Suppressor macrophage (primary cell): ENCODE measurements around the gene RPGR.

Experiments used
- DNase-seq, 4 experiments: peaks; one replicate each; pipeline ENCODE4 v3.0.0-alpha.2; 2020 to 2022
- total RNA-seq, 17 experiments: gene quantifications; one replicate each; lab custom pipeline; 2026; ENCODE audit warnings: mixed read lengths in 6 of 17, inconsistent platforms in 3 of 17; lab: John Stamatoyannopoulos, UW

The RPGR gene, protein sequence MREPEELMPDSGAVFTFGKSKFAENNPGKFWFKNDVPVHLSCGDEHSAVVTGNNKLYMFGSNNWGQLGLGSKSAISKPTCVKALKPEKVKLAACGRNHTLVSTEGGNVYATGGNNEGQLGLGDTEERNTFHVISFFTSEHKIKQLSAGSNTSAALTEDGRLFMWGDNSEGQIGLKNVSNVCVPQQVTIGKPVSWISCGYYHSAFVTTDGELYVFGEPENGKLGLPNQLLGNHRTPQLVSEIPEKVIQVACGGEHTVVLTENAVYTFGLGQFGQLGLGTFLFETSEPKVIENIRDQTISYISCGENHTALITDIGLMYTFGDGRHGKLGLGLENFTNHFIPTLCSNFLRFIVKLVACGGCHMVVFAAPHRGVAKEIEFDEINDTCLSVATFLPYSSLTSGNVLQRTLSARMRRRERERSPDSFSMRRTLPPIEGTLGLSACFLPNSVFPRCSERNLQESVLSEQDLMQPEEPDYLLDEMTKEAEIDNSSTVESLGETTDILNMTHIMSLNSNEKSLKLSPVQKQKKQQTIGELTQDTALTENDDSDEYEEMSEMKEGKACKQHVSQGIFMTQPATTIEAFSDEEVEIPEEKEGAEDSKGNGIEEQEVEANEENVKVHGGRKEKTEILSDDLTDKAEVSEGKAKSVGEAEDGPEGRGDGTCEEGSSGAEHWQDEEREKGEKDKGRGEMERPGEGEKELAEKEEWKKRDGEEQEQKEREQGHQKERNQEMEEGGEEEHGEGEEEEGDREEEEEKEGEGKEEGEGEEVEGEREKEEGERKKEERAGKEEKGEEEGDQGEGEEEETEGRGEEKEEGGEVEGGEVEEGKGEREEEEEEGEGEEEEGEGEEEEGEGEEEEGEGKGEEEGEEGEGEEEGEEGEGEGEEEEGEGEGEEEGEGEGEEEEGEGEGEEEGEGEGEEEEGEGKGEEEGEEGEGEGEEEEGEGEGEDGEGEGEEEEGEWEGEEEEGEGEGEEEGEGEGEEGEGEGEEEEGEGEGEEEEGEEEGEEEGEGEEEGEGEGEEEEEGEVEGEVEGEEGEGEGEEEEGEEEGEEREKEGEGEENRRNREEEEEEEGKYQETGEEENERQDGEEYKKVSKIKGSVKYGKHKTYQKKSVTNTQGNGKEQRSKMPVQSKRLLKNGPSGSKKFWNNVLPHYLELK
- total RNA-seq = 3.3 to 12.4 (median 9.2) reads per million in 17 experiments

DNA sequence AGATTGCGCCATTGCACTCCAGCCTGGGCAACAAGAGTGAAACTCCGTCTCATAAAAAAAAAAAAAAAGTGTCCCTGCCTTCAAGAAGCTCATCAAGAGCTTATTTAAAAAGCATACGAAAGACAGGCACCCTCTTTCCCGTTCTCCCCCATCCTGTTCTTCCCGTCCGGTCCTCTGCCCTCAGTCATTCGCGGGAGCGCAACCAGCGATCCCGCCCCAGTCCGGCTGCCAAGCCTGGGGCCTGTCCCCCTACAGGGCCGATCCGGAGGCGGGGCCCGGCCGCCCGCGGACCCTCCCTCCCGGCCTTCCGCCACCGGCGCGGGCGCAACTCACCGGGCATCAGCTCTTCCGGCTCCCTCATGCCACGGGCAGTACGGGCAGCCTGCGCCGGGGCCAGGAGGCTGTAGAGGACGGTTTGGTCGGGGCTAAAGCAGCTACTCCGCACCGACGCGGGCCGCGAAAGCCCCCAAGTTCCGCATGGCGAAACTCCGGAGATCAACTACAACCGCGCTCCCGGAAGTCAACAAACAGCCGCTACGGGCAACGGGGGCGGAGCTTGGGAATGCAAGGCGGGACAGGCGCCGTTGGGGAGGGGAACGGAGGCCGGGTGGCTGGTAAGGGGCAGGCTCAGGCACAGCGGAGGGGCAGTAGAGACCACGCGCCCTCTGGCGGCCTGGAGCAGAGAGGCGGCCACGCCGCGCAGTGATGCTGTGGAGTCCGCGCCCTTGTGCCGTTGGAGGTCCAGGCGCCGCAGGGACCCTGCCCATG lies at the start of gene RPGR:
Gene RPGR (minus strand): TSS at position 503 of the 768 bp plus-strand sequence. CDS start 142 bp downstream, at position 361.
- DNase-seq = peak; percentile 92 to 95 (median 95)

DNA sequence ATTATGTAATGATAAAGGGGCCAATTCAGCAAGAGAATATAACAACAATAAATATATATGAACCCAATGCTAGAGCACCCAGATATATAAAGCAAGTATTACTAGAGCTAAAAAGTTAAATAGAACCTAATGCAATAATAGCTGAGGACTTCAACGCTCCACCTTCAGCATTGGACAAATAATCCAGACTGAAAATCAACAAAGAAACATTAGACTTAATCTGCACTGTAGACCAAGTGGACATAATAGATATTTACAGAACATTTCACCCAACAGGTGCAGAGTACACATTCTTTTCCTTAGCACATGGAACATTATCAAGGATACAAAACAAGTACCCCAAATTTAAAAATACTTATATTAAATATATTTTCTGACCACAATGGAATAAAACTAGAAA lies 49.4 kb upstream of the RPGR start:
- no peak for DNase-seq

DNA sequence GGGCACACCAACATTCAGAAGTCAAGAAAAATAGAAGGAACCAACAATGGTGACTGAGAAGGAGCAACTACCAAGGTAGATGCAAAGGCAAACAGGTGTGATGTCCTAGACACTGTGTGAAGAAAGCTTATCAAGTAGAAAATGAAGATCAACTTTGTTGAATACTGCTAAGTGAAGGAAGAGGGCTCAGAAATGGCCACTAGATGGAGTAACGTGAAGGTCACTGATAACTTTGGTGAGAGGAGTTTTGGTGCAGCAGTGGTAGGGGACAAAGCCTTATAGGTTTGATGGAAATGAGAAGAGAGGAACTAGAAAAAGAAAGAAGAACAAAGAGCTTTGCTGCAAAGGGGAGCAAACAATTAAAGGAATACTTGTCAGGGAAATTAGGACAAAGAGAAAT lies 48.6 kb upstream of the RPGR start:
- DNase-seq = peak in 3 of 4 experiments; percentile 25 to 52 (median 34)

DNA sequence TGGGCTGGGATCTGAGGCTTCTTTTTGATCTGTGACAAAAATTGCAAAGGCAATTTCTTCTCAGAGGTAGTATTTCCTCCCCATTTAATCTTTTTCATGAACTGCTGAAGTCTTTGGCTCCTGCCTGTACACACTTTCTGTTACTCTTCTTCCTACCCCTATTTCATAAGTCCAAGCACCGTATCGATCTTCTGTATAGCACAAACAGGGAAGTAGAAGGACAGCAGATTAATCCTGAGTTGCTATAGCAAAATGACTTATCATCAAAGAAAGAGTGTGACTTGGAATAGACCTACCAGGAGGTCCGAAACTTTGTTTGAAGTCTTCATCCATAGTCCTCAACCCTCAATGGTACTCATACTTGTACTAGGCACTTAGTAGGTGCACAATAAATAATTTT lies 47.1 kb upstream of the RPGR start:
- no peak for DNase-seq

DNA sequence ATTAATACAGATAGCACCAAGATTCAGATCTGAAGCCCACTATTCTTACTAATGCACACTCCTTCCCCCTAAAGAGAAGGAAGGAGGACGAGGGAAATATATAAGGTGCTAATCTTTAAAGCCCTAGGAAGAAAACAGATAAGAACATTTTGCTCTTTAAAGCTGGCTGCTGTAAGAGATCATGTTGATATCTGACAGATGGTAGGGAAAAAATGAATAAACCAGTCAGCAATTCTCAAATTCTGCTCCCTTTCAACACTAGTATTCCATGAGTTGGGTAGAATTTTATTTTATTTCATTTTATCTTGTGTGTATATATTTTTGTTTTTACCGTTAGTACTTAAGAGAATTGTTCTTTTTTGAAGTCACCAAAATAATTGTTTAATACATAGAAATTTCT lies 44.3 kb upstream of the RPGR start:
- no peak for DNase-seq

DNA sequence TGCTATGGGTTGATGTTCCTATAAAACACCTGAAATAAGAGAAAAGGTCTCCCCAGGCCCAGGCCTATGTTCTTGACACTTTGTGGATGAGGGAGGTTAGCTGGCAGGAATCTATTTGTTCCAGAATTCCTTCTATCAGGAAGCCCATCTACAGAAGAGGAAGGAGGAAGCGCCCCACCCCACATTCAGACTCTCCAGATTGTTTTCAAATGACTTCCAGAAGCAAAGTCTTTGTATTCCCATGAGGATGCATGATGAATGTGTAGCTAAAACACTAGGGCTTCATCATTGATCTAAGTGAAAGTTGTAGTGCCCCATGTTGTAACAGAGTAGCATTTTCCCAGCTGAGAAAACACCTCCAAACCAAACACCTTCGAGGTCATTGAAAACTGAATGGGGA lies 41.5 kb upstream of the RPGR start:
- no peak for DNase-seq

DNA sequence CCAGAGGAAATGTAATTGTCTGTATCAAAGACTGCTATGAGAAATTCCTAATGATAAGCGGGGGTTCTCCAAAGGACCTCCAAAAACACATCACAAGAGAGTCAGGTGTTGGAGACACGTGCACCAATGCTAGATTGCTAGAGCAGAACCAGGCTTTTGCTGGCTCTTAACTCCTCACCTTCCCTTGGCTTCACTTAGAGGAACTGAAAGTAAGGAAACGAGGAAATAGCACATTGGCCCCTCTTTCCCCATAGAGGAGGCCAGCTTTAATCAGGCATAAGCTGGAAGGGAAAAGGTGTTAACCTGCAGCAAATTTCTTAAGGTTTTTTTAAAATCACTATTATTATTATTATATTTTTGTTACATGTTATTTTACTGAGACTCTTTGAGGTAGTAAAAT lies 38.6 kb upstream of the RPGR start:
- DNase-seq = peak; percentile 21 to 71 (median 61)

DNA sequence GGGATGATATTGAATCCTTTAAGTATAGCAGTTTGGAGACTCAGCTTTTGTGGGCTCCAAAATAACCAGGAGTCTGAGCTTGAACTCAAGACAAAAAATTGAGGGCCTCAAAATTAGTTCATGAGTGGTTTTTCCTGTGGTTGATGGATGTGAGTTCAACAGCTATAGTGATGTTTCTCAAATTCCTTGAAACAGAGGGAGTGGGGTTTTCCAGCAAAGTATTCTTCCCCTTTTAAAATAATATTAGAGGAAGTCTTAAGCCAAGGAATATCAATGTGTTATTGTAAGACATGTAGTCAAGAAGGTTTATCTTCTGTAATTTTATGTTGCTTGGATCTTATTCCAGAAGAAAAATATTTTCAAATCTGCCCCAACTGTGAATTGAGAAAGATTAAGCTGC lies 35.7 kb upstream of the RPGR start:
- DNase-seq = peak in 3 of 4 experiments; percentile 0 to 61 (median 61)

DNA sequence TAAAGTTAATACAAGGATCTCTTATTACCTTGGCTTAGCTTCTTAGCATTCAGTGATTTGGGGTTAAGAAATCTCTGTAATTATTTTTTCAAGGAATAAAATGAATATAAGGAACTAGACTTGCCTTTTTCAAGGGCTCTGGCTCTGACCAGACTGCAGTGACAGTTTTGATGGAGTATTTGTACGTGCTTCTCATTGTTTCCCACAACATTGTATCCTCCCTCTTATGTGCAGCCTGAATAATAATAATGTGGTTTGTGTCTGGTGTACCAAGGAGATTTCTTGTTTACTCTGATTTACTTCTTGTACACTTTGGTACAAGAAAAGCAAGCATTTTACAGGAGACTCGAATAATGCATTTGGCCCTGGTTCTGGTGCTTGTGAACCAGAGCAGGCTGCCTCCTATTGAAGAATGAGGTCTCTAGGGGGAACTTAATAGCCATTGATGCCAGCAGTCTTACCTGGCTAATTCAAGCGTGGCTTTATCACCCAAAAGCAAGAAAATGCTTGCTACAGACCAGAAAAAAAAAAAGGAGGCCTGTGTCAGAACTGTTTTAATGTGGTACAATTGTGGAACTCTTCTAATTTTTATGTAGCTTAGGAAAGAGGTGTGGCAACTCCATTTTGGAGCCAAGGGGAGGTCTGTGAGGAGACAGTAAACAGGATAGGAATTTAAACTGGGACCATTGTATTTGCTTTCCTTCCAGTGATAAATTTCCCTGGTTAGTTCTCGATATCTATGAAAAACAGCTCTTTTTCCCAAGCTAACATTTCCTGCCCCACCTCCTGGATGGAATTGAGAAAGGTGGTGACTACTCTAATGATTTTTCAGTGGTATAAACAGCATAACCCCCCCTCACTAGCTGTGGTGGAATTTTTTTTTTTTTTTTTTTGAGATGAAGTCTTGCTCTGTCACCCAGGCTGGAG lies 30.7 kb upstream of the RPGR start:
- DNase-seq = no peak

DNA sequence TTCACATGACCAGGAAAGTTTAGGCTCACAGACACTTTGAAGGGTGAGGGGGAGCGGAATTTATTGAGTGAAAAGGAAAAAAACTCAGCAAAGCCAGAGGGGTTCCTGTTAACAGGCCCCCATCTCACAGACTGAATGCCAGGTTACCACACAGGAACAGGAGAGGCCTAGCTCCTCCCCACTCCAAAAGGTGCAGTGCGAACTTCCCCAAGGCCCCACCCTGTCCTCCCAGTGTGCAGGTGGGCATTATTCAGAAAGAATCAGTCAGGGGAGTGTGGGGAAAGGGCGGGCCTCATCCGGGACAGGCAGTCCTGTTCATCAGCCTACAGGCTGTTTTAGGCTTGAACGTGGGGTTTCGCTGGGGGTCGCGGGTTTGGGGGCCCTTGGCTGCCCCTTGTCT lies 29.1 kb upstream of the RPGR start:
- no peak for DNase-seq

DNA sequence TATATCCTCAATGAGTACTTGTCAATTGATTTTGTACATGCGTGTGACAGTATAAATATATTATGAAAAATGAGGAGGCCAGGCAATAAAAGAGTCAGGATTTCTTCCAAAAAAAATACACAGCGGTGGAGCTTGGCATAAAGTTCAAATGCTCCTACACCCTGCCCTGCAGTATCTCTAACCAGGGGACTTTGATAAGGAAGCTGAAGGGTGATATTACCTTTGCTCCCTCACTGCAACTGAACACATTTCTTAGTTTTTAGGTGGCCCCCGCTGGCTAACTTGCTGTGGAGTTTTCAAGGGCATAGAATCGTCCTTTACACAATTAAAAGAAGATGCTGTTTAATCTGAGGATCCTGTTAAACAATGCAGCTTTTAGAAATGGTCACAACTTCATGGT lies 25.1 kb upstream of the RPGR start, which contains the start of gene OTC:
Gene OTC (plus strand): TSS at position 243 of the 400 bp plus-strand sequence. CDS start 93 bp downstream, at position 336.
- no peak for DNase-seq

DNA sequence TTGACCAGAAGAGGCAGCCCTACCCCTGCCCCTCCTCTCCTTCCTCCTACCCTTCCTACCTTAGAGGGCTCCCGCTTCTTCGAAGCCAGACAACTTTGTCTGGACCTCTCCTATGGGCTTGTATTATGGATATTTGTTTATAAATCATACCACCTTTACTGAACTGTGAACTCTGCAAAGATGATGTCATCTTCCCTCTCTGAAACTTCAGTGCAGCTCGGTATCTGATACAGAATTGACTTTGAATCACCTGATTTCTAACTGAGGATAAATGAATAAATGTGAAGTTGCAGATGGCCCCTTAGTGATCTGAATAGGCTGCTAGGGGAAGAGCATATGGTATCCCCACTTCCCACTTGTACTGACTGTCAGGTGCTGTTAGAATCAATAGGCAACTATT lies 24.0 kb upstream of the RPGR start:
- DNase-seq = no peak

DNA sequence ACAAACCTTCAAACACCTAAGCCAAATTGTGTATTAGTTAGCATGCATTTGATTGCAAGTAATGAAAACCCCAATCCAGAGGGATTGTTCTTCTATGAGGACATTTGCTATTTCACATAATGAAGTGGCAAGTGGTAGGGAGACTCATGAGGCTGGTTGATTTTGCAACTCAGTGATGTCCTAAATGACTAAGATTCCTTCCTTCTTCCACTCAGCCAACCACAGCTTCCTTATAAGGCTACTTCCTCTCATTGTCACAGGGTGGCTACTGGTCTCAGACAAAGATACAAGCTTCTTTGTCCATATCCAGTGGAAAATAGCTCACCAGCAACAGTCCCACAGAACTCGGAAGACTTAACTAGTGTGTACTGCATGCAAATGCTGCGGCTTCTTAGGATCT lies 19.8 kb upstream of the RPGR start:
- peak; percentile 72 to 93 (median 83) for DNase-seq

DNA sequence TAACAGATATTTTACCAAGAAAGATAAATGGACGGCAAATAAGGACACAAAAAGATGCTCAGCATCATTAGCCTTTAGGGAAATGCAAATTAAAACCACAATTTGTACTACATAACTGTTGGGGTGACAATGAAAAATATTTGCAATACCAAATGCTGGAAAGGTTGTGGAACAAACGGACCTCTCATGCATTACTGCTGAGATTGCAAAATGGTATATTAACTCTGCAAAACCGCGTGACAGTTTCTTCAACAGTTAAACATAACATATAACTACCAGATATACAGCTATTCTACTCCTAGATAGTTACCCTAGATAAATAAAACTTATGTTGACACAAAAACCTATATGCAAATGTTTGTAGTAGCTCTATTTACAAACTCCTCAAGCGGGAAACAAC lies 18.8 kb upstream of the RPGR start:
- no peak for DNase-seq

DNA sequence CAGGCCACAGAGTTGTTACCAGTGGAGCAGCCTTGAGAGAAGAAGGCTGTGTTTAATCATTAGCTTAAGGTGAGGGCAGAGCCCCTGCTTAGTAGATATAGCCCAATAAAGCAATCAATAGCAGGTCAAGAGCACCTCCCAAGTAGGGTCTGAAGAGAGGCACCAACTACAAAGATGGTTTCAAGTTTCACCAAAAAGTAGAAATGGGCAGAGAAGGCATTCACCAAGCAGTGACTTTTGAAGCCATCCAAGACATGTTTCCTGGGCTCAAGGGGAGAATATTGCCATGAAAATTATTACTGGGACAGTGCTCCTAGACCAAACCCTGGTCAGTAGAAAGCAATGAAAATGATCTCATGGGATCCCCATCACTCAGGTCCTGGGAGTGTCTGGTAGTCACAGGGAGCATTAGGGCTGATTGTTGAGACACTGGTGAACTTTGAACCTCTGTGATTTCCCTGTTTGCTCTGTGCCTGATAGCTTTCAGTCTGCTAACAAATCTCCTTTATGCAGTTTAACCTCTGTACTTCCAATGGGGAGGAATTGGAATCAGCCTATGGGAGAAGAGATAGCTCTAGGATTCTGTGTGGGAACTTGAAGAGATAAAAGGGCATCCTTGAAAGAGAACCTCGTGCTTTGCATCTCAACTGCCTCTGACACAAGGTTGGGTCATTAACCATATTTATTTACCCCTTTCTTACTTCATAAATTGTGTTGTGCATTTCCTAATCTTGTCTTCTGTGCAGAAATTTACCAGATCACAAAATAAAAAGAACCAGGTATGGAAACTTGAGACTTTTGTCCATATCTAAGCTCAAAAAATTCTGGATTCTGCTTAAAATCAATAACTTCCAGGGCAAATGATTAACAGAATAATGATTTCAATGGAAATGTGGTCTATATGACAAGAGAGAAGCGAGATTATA lies 15.8 kb upstream of the RPGR start:
- no peak for DNase-seq

DNA sequence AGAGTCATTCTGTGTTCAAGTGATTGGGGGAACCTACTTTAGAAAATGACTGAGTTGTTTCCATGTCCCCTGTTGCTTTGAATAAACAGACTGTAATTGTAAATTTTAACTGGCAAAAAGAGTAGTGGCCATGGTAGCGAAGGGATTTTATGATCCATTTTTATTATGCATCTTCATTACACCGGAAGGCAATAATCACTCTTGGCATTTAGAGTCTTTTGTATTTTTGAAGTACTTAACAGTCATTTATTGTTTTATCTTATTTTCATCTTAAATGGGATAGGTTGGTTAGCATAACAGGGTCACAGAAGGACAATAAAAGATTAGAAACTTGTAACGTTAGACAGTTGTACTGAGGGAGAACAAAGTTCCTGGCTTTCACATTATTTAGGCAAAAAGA lies 14.1 kb upstream of the RPGR start:
- no peak for DNase-seq

DNA sequence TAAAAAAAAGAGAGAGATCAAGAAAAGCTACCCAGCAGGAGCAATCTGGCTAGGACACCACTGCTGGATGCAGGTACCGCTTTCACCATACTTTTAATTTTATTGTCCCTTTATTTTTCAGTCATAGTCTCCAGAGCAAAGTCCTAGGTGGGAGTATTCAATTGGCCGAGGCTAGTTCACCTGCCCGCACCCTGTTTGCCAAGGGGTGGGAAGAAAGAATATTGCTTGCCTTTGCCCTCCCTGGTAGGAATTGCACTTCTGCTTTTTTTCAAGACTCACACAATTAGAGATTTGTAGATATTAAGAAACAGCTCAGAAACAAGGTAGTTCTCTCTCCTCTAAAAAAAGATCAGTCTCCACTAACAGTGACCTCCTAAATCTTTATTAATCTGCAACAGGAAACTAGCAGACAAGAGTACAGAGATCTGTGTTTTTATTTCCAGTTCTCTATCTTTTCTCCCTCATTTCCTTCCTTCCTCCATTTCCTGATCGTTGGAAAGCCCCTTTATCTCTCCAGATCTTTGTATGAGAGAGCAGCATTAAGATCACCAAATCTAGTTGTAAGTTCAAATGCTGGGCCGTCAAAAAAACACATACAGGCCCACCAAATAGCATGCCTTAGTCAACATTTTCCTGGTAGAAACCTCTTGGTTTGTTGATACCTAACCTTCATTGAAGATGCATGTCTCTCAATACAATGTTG lies 9.4 kb upstream of the RPGR start:
- DNase-seq = peak in 2 of 4 experiments; percentile 29 to 33

DNA sequence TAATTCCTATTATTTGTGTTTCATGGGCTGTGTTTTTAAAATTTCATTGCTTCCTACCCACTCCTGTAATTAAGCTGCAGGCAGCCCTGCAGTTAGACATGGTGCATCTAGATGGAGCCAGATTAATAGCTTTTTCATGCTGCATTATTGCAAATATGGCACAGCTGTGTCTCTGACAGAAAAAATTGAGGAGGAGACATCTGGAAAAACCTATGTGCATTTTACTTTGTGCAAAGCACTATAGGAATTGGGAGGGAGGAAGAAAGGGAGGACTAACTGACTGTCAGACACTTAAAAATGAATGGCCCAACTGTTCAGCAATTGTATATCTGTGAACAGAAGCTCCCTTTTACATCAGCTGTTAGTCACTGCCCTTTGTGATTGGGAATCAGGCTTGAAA lies 8.1 kb upstream of the RPGR start:
- peak in 3 of 4 experiments; percentile 4 to 26 (median 10) for DNase-seq

DNA sequence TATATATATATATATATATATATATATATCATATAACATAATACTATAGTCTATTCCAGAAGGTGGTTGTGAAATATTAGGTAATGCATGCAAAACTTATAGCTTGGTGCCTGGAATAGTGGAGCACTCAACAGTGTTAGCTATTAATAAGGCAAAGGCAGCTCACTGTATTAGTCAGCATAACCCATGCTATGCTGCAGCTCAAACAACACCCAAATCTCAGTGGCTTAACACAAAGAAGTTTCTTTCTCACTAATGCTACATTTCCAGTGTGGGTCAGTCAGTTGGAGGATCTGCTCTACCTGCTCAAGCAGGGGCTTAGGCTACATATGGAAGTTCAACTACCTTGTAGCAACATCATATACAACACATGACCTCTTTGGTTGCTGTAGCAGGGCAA lies 5.2 kb upstream of the RPGR start:
- DNase-seq = no peak
